Subcutaneous abdominal adipose tissue (tissue), 5 donors: ENCODE data around the gene CPD.
"Not testable (repeated sequence)": the region's sequence is repeated elsewhere in the genome, so short reads cannot be mapped to it uniquely, and the experiment has no call there.

Experiments used
- H3K27ac ChIP-seq: one replicate; pipeline ENCODE4 v1.7.0; 2013; ENCODE audit warnings: low read depth, mild to moderate bottlenecking, inconsistent platforms, low read length, moderate library complexity
- H3K27me3 ChIP-seq, 5 donors: one replicate each; pipeline ENCODE4 v1.7.0; 2013; ENCODE audit warnings: low read length in 5 of 5, inconsistent platforms in 1 of 5; ENCODE audit not compliant: control insufficient read depth in 5 of 5, insufficient read depth in 4 of 5
- H3K36me3 ChIP-seq, 5 donors: one replicate each; pipeline ENCODE4 v1.7.0; 2013; ENCODE audit warnings: low read length in 5 of 5; ENCODE audit not compliant: control insufficient read depth in 5 of 5, insufficient read depth in 5 of 5
- H3K4me1 ChIP-seq, 5 donors: one replicate each; pipeline ENCODE4 v1.7.0; 2013; ENCODE audit warnings: low read length in 5 of 5, mild to moderate bottlenecking in 3 of 5, moderate library complexity in 1 of 5; ENCODE audit not compliant: control insufficient read depth in 5 of 5, insufficient read depth in 5 of 5
- H3K4me3 ChIP-seq, 5 donors: one replicate each; pipeline ENCODE4 v1.7.0; 2013; ENCODE audit warnings: low read length in 5 of 5, low read depth in 1 of 5
- H3K9ac ChIP-seq, 5 donors: one replicate each; pipeline ENCODE4 v1.7.0; 2013; ENCODE audit warnings: low read length in 5 of 5, mild to moderate bottlenecking in 4 of 5, moderate library complexity in 3 of 5
- H3K9me3 ChIP-seq, 5 donors: one replicate each; pipeline ENCODE4 v1.7.0; 2013; ENCODE audit warnings: low read length in 5 of 5; ENCODE audit not compliant: control insufficient read depth in 5 of 5
- donor health status: healthy.
- donor health status: healthy.
- donor health status: healthy.
- donor health status: healthy.
- donor health status: healthy.

The CPD gene

GRCh38 chr17:30449480-30449879, 70.8 kb downstream of the CPD start:
- peaks cover 0 to 17% (median 4%) of the 10 kb centered on the region in 5 donors for H3K4me1 ChIP-seq
- H3K27me3 ChIP-seq = no peaks in the 10 kb centered on the region
- peak overlapping the region; percentile 62 for H3K27ac ChIP-seq
- no peak overlapping the region for H3K4me3 ChIP-seq
- H3K9me3 ChIP-seq = no peaks in the 10 kb centered on the region
- H3K36me3 ChIP-seq = peaks cover 12 to 27% (median 19%) of the 10 kb centered on the region in 5 donors
- no peak overlapping the region for H3K9ac ChIP-seq

- peak overlapping the region; percentile 62 for H3K27ac ChIP-seq
- no peak overlapping the region for H3K9ac ChIP-seq
- H3K4me1 ChIP-seq = peaks cover 0 to 17% (median 4%) of the 10 kb centered on the region in 5 donors
- H3K27me3 ChIP-seq = no peaks in the 10 kb centered on the region
- peaks cover 14 to 30% (median 16%) of the 10 kb centered on the region in 5 donors for H3K36me3 ChIP-seq
- H3K9me3 ChIP-seq = no peaks in the 10 kb centered on the region
- no peak overlapping the region for H3K4me3 ChIP-seq
Observed at GRCh38 chr17:30450125-30451027, 71.6 kb downstream of the CPD start.

GRCh38 chr17:30454635-30455034, 75.9 kb downstream of the CPD start:
- Histone ChIP-seq H3K4me1 (peaks cover 0 to 16% (median 4%) of the 10 kb centered on the region in 5 donors), H3K9me3 (no peaks in the 10 kb centered on the region), H3K36me3 (peaks cover 26 to 42% (median 27%) of the 10 kb centered on the region in 5 donors), H3K4me3 (no peak overlapping the region), H3K27ac (no peak overlapping the region), H3K27me3 (no peaks in the 10 kb centered on the region), H3K9ac (no peak overlapping the region)

- Histone ChIP-seq H3K27me3 (no peaks in the 10 kb centered on the region), H3K4me1 (no peaks in the 10 kb centered on the region), H3K4me3 (no peak overlapping the region), H3K36me3 (peaks cover 31 to 49% (median 43%) of the 10 kb centered on the region in 5 donors), H3K9me3 (no peaks in the 10 kb centered on the region), H3K9ac (no peak overlapping the region), H3K27ac (no peak overlapping the region)
Observed at GRCh38 chr17:30458371-30458770, 79.6 kb downstream of the CPD start.

- not testable (repeated sequence) for H3K4me3 ChIP-seq, H3K4me1 ChIP-seq, H3K9ac ChIP-seq, H3K27me3 ChIP-seq, H3K9me3 ChIP-seq, H3K27ac ChIP-seq
- H3K36me3 ChIP-seq = peaks cover 31 to 49% (median 42%) of the 10 kb centered on the region in 5 donors
Observed at GRCh38 chr17:30458797-30459413, 80.2 kb downstream of the CPD start.

- Histone ChIP-seq H3K36me3 (peaks cover 10 to 21% (median 18%) of the 10 kb centered on the region in 5 donors), H3K27me3 (no peaks in the 10 kb centered on the region), H3K9ac (no peak overlapping the region), H3K9me3 (no peaks in the 10 kb centered on the region), H3K27ac (no peak overlapping the region), H3K4me3 (no peak overlapping the region), H3K4me1 (no peaks in the 10 kb centered on the region)
Observed at GRCh38 chr17:30468465-30468864, 89.7 kb downstream of the CPD start.

- Histone ChIP-seq H3K27me3 (no peaks in the 10 kb centered on the region), H3K27ac (no peak overlapping the region), H3K36me3 (no peaks in the 10 kb centered on the region), H3K4me3 (no peak overlapping the region), H3K9me3 (no peaks in the 10 kb centered on the region), H3K9ac (peak overlapping the region in 1 of 5 donors; percentile 25), H3K4me1 (peaks cover 0 to 10% (median 7%) of the 10 kb centered on the region in 5 donors)
Observed at GRCh38 chr17:30472238-30472890, 93.6 kb downstream of the CPD start.

GRCh38 chr17:30475206-30475605, 96.5 kb downstream of the CPD start:
- no peaks in the 10 kb centered on the region for H3K9me3 ChIP-seq
- H3K36me3 ChIP-seq = peaks cover 0 to 2% (median 0%) of the 10 kb centered on the region in 5 donors
- H3K27me3 ChIP-seq = no peaks in the 10 kb centered on the region
- H3K4me3 ChIP-seq = no peak overlapping the region
- H3K27ac ChIP-seq = no peak overlapping the region
- peaks cover 2 to 23% (median 21%) of the 10 kb centered on the region in 5 donors for H3K4me1 ChIP-seq
- H3K9ac ChIP-seq = no peak overlapping the region

GRCh38 chr17:30476726-30477082, 98.0 kb downstream of the CPD start:
- Histone ChIP-seq H3K36me3 (peaks cover 9 to 12% (median 10%) of the 10 kb centered on the region in 5 donors), H3K27ac (peak overlapping the region; percentile 93), H3K4me3 (peak overlapping the region; percentile 58 to 99 (median 91)), H3K9me3 (no peaks in the 10 kb centered on the region), H3K4me1 (peaks cover 2 to 23% (median 21%) of the 10 kb centered on the region in 5 donors), H3K9ac (peak overlapping the region; percentile 85 to 100 (median 99)), H3K27me3 (no peaks in the 10 kb centered on the region)
